Pancreas (tissue), 10 donors: ENCODE measurements around the gene TMEM151A. TPM values are rescaled to one million over a fixed set of nuclear protein-coding genes. Genes with fewer than 3 reads are reported as not detected.
A peak's percentile ranks its signal among the peaks of the same experiment; 100 is the strongest.

ENCODE experiments used
- ATAC-seq, 4 donors: fragments of 200-7000 bp; cut with Tn5 transposase; one replicate each; pipeline versions ENCODE4 v1.8.0 to v1.9.1; 2020; ENCODE audit warnings: mild to moderate bottlenecking in 4 of 4, moderate library complexity in 4 of 4
- DNase-seq, 6 donors: peaks; one replicate each; pipeline ENCODE4 v3.0.0-alpha.2; 2020
- FAIRE-seq: peaks from 2 replicates; lab custom pipeline; 2012; peaks lifted over from hg19 to GRCh38; lab: Jason Lieb, UNC
- H3K27ac ChIP-seq, 4 donors: fragments of 200-600 bp; sonication (generic); 1 replicate in 3 of 4; 2 replicates in 1 of 4; pipeline versions ENCODE4 v1.5.0 to v1.8.0; 2020
- H3K27me3 ChIP-seq, 4 donors: fragments of 200-600 bp; one replicate each; pipeline ENCODE4 v1.8.0; 2021
- H3K36me3 ChIP-seq, 3 donors: fragments of 200-600 bp; sonication (generic) in 1 of 3; one replicate each; pipeline versions ENCODE4 v1.5.0 to v1.8.0; 2020 to 2021
- H3K4me1 ChIP-seq, 3 donors: fragments of 200-600 bp; one replicate each; pipeline ENCODE4 v1.8.0; 2021
- H3K4me3 ChIP-seq, 4 donors: fragments of 200-600 bp; sonication (generic) in 2 of 4; one replicate each; pipeline versions ENCODE4 v1.5.0 to v1.8.0; 2020 to 2021
- H3K9me3 ChIP-seq, 4 donors: fragments of 200-600 bp; one replicate each; pipeline ENCODE4 v1.8.0; 2021
- WGBS, 2 donors: extraction: QIAGEN DNeasy Blood & Tissue Kit; methylation state at CpG; one replicate each; pipeline ENCODE4 v1.1.7; 2013; 5-methylcytosine and 5-hydroxymethylcytosine counted together
- intact Hi-C, 3 donors: fragments of 100-400 bp; cut with DNase I; formaldehyde crosslinking; loops; one replicate each; pipeline versions ENCODE4 v1.11.1 to v1.14.2; 2022
- polyA plus RNA-seq, 2 donors: library from polyadenylated mRNA; stranded (reverse); fragments of 200-250 nt; gene quantifications; one replicate each; pipeline ENCODE4 v1.2.3, GENCODE V29; 2013
- total RNA-seq, 6 donors: library from RNA; stranded (reverse); fragmentation: NEBNext Ultra II Directional in 4 of 6; extraction: Animal tissue kit (Norgen Biotek cat#: 25700) in 4 of 6; gene quantifications; one replicate each; pipeline versions ENCODE4 v1.2.1 to v1.2.4, GENCODE V29; 2021 to 2023
- TF ChIP-seq, protein P1 (sequence below), 4 donors: fragments of 200-600 bp; sonication (generic) in 3 of 4; IDR thresholded peaks; one replicate each; pipeline versions ENCODE4 v1.5.0 to v1.8.0; 2021; ENCODE audit warnings: antibody characterized with exemption in 4 of 4
- donor health status: healthy with polysubstance abuse.
- donor health status: DM: no; HTN: no; CAD: no; lungs with moderate emphysema.
- donor health status: DM: no; HTN: no; CAD: no.
- donor health status: control.
- donor health status: control.
- donor health status: Bipolar disorder and iron deficiency.
- donor health status: DM: yes; HTN: yes; CAD: no.
- donor health status: DM: no; HTN: no; CAD: no.
- donor health status: DM: no; HTN: no; CAD: no.
- donor health status: DM: yes; HTN: yes; CAD: no.

The TMEM151A gene
- total and polyA plus RNA-seq, 8 donors: 0.49 to 4.4 (median 0.75) TPM

DNA sequence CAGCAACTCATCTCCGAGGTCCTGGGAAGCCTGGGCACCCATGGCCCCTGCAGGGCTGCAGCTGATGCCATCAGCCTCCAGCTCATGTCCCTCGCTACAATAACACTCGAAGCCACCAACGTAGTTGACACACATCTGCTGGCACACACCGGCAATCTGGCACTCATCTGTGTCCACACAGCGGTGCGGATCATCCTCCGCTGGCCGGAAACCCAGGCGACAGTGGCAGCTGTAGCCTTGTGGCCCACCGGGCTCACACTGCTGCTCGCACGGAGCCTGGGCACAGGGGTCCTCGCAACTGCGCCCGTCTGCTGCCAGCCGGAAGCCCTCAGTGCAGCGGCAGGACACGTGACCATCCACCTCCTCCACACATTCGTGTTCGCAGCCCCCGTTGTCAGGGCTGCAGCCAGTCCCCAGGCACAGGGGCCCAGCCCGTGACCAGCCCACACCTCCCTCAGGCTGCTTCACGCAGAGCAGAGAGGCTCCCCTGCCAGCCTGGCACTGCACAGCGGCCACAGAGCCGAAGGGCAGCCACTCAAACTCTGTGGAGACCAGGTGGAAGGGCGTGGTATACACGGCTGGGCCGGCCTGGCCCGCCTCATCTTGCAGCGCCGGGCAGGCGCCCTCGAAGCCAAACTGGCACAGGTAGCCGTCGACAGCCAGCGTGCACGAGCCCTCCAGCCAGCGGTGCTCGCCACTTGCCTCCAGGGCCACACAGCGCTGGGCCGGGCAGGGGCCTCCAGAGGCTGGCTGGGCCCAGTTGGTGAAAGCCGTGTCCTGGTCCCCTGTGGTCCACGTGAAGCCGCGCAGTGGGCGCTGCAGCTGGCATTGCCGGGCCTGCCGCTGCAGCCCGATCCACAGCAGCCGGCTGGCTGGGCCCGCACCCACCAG lies 24.5 kb downstream of the TMEM151A start:
- Histone ChIP-seq H3K27ac (no peak overlapping the region), H3K4me3 (peak overlapping the region in 2 of 4 donors; percentile 4 to 55), H3K4me1 (no peaks in the 10 kb centered on the region), H3K36me3 (no peaks in the 10 kb centered on the region), H3K27me3 (no peaks in the 10 kb centered on the region), H3K9me3 (no peaks in the 10 kb centered on the region)
- 81 to 87% methylated on average over 48 to 52 of the region's 52 CpGs for WGBS, 2 donors
- peak in 2 of 6 donors; percentile 34 to 73 for DNase-seq
- no peak for FAIRE-seq
- intact Hi-C loops: no loop called here
- no peak for ATAC-seq
- TF ChIP-seq, protein P1, sequence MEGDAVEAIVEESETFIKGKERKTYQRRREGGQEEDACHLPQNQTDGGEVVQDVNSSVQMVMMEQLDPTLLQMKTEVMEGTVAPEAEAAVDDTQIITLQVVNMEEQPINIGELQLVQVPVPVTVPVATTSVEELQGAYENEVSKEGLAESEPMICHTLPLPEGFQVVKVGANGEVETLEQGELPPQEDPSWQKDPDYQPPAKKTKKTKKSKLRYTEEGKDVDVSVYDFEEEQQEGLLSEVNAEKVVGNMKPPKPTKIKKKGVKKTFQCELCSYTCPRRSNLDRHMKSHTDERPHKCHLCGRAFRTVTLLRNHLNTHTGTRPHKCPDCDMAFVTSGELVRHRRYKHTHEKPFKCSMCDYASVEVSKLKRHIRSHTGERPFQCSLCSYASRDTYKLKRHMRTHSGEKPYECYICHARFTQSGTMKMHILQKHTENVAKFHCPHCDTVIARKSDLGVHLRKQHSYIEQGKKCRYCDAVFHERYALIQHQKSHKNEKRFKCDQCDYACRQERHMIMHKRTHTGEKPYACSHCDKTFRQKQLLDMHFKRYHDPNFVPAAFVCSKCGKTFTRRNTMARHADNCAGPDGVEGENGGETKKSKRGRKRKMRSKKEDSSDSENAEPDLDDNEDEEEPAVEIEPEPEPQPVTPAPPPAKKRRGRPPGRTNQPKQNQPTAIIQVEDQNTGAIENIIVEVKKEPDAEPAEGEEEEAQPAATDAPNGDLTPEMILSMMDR (IDR thresholded peaks at IDR 0.05): no peak

DNA sequence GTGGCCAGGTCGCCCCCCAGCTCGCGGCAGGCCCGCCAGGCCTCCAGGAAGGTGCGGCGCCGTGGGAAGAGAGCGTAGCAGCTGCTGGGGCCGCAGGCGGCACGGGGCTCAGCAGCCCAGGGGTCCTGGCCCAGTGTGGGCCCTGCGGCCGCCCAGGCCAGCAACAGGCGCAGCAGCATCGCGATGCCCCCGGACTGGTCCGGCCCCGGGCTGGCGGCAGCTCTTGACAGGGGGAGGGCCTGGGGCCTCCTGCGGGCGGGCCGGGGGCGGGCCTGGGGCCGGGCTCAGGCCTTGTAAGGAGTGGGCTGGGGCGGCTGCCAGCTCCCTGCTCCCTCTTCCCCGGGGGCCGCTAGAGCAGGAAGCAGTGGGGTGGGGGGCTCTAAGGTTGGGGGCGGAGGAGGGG lies 25.2 kb downstream of the TMEM151A start, which contains the start of gene CD248:
TSS of gene CD248 (minus strand) at position 196 of the 403 bp plus-strand sequence. CDS start at position 179, 17 bp downstream.
- TF ChIP-seq, protein P1 (IDR thresholded peaks at IDR 0.05): no peak
- no peak for FAIRE-seq

DNA sequence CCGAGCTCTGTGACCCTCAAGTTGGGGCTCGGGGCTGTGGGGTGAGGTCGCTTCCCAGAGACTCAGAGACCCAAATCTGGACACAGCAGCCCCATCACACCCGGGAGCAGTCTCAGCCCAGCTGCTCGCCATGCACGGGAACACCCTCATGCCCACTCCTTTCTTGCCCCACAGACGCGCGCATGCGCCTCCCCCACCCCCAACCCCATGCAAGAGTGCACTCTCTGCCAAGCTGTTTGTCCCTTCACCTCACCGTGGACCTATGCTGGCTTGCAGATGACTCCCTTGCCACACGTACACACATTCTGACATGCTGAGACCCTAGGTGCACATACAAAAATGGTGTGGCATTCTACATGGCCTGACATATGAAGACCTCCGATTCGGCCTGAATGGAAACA lies 25.6 kb downstream of the TMEM151A start:
- H3K36me3 ChIP-seq: no peaks in the 10 kb centered on the region
- peak overlapping the region in 2 of 4 donors; percentile 5 to 37 for H3K27ac ChIP-seq
- intact Hi-C loops: no loop called here
- H3K27me3 ChIP-seq: no peaks in the 10 kb centered on the region
- FAIRE-seq: no peak
- no peak for ATAC-seq
- TF ChIP-seq, protein P1 (IDR thresholded peaks at IDR 0.05): no peak
- H3K9me3 ChIP-seq: no peaks in the 10 kb centered on the region
- H3K4me1 ChIP-seq: no peaks in the 10 kb centered on the region
- no peak overlapping the region for H3K4me3 ChIP-seq
- 51 to 55% methylated on average over 14 of the region's 14 CpGs for WGBS, 2 donors
- DNase-seq: no peak

More for the DNA sequence above, 25.2 kb downstream of the TMEM151A start, which contains the start of gene CD248:
- intact Hi-C loops: no loop called here
- H3K27me3 ChIP-seq: no peaks in the 10 kb centered on the region
- ATAC-seq (no peak), DNase-seq (peak in 1 of 6 donors; percentile 68)
- H3K36me3 ChIP-seq: no peaks in the 10 kb centered on the region
- no peaks in the 10 kb centered on the region for H3K4me1 ChIP-seq
- H3K27ac ChIP-seq: peak within 1 kb of the TSS in 2 of 4 donors; percentile 5 to 37
- WGBS, 2 donors: 38% methylated on average over 29 of the region's 29 CpGs; no CpG with 5 or more reads in 1 of the 2 donors
- no peaks in the 10 kb centered on the region for H3K9me3 ChIP-seq
- H3K4me3 ChIP-seq: peak within 1 kb of the TSS in 2 of 4 donors; percentile 4 to 55

DNA sequence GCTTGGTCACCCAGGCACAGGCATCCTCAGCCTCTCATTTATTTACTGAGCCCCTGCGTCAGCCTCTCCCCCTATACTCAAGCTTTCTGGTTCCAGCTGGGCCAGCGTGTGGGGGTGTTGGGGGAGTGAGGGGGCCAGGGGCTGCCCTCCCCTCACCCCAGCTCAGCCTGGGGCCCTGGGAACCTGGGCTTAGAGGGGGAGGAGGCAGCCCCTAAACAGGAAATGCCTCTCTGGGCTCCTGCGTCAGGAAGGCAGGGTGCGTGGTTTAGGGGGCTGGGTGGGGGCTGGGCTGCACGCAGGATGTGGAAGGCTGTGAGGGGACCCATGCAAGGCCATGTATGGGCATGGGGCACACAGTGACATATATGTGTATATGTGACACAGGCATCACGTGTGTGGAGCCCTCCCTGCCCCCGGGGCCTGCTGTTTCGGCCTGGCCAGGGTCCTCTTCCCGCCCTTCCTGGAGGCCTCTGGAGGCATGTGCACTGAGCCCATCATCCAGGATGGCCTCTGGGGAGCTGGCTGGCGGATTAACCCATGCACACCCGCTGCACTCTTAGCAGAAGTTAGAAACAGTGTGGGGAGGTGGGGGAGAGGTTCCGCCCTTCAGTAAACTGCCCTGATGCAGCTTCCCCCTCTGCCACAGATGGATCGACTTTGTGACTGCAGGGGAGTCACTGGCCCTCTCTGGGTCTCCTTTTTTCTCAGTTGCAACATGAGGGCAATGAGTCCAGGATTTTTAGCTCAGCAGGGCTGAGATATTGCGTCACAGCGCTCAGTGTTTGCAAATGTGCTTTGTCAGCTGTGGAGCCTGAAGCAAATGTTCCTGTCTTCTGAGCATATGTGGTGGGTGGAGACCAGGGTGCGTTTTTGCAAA lies 26.3 kb downstream of the TMEM151A start:
- intact Hi-C loops: no loop called here
- FAIRE-seq (no peak), ATAC-seq (peak in 3 of 4 donors; percentile 30 to 45 (median 37)), DNase-seq (no peak)
- Histone ChIP-seq H3K4me1 (no peaks in the 10 kb centered on the region), H3K27ac (peak overlapping the region in 2 of 4 donors; percentile 5 to 37), H3K36me3 (no peaks in the 10 kb centered on the region), H3K4me3 (no peak overlapping the region), H3K27me3 (no peaks in the 10 kb centered on the region), H3K9me3 (no peaks in the 10 kb centered on the region)
- TF ChIP-seq, protein P1 (IDR thresholded peaks at IDR 0.05): no peak
- WGBS, 2 donors: 51 to 56% methylated on average over 16 of the region's 16 CpGs
